SJCRH30 (cell line): ENCODE data around the gene PFKP. TPM values are rescaled to one million over a fixed set of nuclear protein-coding genes. Genes with fewer than 3 reads are reported as not detected.

Experiments used
- DNase-seq, 2 experiments: peaks; one replicate each; pipeline ENCODE4 v3.0.0-alpha.2; 2015 to 2020
- H3K27ac ChIP-seq: fragments of 250-450 bp; sonication (Bioruptor Pico); 2 replicates; pipeline ENCODE4 v1.5.1; 2020; ENCODE audit warnings: mild to moderate bottlenecking, moderate library complexity
- H3K27me3 ChIP-seq: fragments of 250-450 bp; sonication (Bioruptor Pico); 2 replicates; pipeline ENCODE4 v1.5.1; 2020; ENCODE audit warnings: mild to moderate bottlenecking, moderate library complexity
- H3K36me3 ChIP-seq: fragments of 250-450 bp; sonication (Bioruptor Pico); 2 replicates; pipeline ENCODE4 v1.5.1; 2020; ENCODE audit warnings: mild to moderate bottlenecking, moderate library complexity
- H3K4me1 ChIP-seq: fragments of 250-450 bp; sonication (Bioruptor Pico); 2 replicates; pipeline ENCODE4 v1.5.1; 2020; ENCODE audit warnings: mild to moderate bottlenecking, moderate library complexity
- H3K4me3 ChIP-seq: fragments of 250-450 bp; sonication (Bioruptor Pico); 2 replicates; pipeline ENCODE4 v1.5.1; 2020; ENCODE audit warnings: mild to moderate bottlenecking, moderate library complexity
- H3K9me3 ChIP-seq: fragments of 250-450 bp; sonication (Bioruptor Pico); replicated peaks from 2 replicates; pipeline ENCODE4 v1.5.1; 2020; ENCODE audit warnings: mild to moderate bottlenecking, moderate library complexity
- total RNA-seq: library from RNA; depleted of rRNA; stranded (reverse); fragments of >200 nt; shearing (Covaris generic); gene quantifications from 2 replicates; pipeline ENCODE4 v1.2.3, GENCODE V29; 2014

Gene PFKP
- total RNA-seq, 1 experiment from 2014 or later: 37.6 TPM

DNA sequence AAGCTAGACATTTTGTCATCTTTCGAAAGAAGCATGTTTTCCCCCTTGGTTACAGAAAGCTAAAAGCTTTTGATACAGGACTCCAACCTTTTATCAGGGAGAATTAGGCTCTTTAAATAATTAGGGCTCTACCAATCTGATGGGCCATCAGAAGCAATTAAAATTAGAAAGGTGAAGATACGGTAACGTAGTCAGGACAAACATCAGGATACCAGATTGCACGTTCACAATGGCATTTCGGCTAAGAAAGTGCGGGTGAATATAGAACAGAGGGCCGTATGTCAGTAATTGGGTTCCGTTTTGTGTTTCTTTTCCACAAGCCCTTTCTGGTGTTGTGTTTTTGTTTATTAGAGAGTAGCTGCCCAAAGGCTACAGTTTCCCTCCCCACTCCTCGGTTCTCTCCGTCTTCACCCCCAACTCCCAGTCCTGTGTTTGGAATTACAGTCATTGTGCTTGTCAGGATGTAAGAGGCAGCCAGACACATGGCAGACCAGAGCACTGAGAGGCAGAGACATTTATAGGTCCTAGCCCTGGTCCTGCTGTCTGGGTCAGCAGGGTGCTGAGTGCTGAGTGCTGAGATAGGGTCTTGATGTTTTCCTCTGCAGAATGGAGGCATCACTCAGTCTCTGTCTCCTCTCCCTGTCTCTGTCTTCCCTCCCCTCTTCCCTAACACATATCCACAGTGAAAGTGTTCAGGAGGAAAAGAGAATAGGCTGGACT is 5.5 kb downstream of the PFKP start:
- Histone ChIP-seq H3K27ac (no peak overlapping the region), H3K4me1 (no peaks in the 10 kb centered on the region)

DNA sequence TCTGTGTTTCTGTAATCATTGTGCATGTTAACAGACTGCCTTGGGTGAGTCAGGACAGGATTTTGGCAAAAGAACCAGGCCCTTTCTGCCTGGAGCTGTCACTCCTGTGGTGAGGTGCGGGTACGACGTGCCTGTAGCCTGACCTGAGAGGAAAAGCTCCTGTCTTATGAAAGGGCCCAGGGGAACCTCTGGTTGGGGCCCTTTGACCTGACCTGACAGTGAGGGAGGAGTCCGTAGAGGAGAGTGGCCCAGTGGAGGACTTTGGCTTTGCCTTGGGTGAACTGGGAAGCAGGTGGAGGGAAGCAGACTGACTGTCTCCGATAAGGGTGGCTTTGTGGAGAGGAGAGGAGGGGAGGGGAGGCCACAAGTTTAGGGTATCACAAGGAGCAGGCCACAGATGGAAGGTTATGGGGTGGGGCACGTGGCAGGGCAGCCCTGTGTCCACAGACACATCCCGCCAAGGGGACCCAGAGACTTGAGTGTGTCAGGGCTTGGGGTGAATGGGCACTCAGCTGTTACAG is 6.9 kb downstream of the PFKP start:
- Histone ChIP-seq H3K36me3 (no peaks in the 10 kb centered on the region), H3K9me3 (no peaks in the 10 kb centered on the region), H3K4me3 (no peak overlapping the region), H3K27me3 (no peaks in the 10 kb centered on the region), H3K4me1 (no peaks in the 10 kb centered on the region), H3K27ac (no peak overlapping the region)
- no peak for DNase-seq

More for the DNA sequence above, 5.5 kb downstream of the PFKP start:
- no peaks in the 10 kb centered on the region for H3K9me3 ChIP-seq
- no peak overlapping the region for H3K4me3 ChIP-seq
- no peak for DNase-seq
- H3K36me3 ChIP-seq: no peaks in the 10 kb centered on the region
- H3K27me3 ChIP-seq: no peaks in the 10 kb centered on the region

DNA sequence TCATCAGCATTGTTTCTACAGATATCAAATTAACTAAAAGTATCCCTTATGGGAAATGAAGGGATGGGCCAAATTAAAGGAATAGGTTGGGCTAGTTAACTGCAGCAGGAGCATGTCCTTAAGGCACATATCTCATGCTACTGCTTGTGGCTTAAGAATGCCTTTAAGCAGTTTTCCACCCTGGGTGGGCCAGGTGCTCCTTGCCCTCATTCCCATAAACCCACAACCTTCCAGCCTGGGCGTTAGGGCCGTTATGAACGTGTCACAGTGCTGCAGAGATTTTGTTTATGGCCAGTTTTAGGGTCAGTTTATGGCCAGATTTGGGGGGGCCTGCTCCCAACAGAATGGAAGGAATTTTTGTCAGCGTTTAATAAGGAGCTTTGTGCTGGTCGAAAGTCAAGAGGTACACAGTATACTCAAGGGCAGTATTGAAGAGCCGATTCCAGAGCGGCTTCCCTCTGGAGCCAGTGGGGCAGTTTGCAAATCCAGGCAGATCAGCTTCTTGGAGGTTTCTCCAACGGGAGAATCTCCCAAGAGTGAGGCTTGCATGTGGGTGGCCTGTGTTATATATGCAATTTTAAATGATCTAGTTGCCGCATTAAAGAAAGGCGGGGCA is 7.7 kb downstream of the PFKP start:
- no peaks in the 10 kb centered on the region for H3K4me1 ChIP-seq
- H3K4me3 ChIP-seq: no peak overlapping the region
- no peaks in the 10 kb centered on the region for H3K9me3 ChIP-seq
- no peaks in the 10 kb centered on the region for H3K27me3 ChIP-seq
- no peak overlapping the region for H3K27ac ChIP-seq
- DNase-seq: no peak
- H3K36me3 ChIP-seq: no peaks in the 10 kb centered on the region

DNA sequence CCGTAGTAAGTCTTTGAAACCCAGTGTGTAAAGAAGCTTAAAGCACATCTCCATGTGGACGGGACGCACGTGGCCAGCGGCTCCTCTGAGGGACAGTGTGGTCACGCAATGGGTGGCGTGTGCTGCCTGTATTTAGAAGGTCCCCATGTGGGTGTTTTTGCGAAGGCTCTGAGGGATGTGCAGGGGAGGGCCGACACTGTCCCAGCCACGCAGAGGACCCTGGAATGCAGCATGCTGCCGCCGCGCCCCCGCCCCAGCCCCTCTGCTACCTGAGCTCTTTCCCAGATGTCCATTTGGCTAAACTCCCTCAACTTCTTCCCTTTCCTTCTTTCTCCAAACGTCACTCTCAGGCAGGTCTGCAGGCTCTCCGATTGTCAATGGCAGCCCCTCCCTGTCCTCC is 8.8 kb downstream of the PFKP start:
- Histone ChIP-seq H3K27ac (no peak overlapping the region), H3K36me3 (no peaks in the 10 kb centered on the region), H3K9me3 (no peaks in the 10 kb centered on the region), H3K27me3 (no peaks in the 10 kb centered on the region), H3K4me3 (no peak overlapping the region), H3K4me1 (no peaks in the 10 kb centered on the region)
- no peak for DNase-seq

DNA sequence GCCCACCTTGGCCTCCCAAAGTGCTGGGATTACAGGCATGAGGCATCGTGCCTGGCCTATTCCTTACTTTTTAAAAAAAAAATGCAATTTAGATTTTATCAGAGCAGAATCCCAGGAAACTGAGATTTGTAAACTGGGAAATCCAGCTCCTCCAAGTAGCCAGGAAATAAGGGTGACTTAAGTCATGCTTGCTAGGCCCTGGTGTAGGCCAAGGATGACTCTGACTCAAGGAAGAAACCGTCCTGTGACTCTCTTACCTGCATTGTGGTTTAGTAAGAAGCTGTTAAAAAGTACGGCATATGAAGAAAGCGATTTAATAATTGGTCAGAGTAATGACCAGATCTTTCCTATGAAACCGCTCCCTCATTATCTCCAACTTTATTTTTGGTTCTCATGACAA is 10.2 kb downstream of the PFKP start:
- Histone ChIP-seq H3K9me3 (no peaks in the 10 kb centered on the region), H3K4me1 (no peaks in the 10 kb centered on the region), H3K27ac (no peak overlapping the region)

DNA sequence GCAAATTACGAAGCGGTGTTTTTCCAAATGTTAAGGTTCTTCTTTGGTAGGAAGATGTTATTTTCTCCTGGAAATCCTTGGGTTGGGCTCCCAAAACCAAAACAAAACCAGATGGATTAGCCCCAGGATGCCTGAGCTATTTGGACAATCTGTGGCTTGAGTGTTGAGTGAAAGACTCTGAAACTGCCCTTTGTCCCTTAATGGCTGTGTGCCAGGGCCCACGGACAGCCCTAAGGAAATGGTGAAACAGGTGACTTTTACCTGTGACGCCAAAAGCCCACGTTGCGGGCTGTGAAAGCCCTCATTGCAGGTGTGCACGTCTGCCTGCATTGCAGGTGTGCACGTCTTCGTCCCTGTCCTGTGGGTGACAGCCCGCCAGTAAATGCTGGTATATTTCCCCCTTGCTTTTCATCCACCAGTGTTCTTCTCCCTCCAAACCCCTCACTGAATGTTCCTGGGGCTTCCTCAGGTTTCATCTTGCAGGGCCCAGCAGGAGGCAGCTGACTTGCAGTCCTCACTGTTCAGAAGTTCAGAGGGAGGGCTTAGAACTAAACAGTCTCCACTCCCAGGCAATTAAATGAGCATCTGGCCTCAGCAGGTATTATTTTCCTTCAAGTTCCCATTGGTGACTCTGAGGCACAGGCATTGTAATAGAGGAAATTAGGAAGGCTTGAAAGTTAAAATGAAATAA is 10.7 kb downstream of the PFKP start:
- no peaks in the 10 kb centered on the region for H3K4me1 ChIP-seq
- no peak for DNase-seq
- H3K36me3 ChIP-seq: no peaks in the 10 kb centered on the region
- H3K27me3 ChIP-seq: no peaks in the 10 kb centered on the region
- no peak overlapping the region for H3K4me3 ChIP-seq
- no peaks in the 10 kb centered on the region for H3K9me3 ChIP-seq
- no peak overlapping the region for H3K27ac ChIP-seq

More for the DNA sequence above, 10.2 kb downstream of the PFKP start:
- no peak for DNase-seq
- no peaks in the 10 kb centered on the region for H3K27me3 ChIP-seq
- no peaks in the 10 kb centered on the region for H3K36me3 ChIP-seq
- no peak overlapping the region for H3K4me3 ChIP-seq

DNA sequence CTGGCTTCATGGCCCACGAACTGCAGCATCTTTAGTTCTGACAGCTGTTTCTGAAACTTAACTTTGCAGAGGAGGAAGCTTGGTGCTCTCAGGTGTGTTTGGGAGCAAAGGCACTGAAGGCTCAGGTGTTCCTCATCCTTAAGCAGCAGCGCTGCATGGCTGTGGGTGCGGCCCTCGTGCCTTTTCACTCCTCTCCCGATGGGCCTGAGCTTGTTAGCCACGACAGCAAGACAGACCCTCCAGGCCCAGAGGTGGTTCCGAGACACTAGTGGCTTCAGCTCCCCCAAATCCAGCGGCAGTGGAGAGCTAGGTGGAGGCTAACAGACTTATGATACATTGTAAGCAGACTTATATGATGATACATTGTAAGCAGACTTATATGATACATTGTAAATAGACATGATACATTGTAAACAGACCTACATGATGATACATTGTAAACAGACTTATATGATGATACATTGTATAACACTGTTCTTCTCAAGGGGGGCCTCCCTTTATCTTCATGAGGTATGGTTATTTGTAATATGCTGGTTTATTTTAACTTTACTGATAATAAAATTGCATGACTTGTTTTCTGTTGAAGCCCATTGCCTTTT is 14.1 kb downstream of the PFKP start:
- no peak for DNase-seq
- Histone ChIP-seq H3K4me1 (no peaks in the 10 kb centered on the region), H3K36me3 (no peaks in the 10 kb centered on the region)

DNA sequence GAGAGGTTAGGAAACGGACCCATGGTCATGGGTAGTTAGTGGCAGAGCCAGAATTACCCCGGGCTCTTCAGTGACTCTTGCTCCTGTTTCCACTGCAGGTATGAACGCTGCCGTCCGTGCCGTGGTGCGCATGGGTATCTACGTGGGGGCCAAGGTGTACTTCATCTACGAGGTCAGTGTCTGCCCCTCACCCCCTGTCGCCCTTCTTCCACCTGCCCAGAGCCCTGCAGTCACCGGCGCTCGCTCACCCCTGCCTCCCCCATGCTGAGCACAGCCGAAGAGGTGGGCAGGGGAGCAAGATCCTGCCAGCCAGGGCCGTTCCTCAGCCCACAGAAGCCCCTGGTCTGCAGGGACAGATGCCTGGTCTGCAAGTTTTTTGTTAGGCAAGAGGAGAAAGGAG is 14.9 kb downstream of the PFKP start:
- Histone ChIP-seq H3K27ac (no peak overlapping the region), H3K4me1 (no peaks in the 10 kb centered on the region), H3K27me3 (no peaks in the 10 kb centered on the region), H3K4me3 (no peak overlapping the region), H3K9me3 (no peaks in the 10 kb centered on the region), H3K36me3 (no peaks in the 10 kb centered on the region)
- no peak for DNase-seq

More for the DNA sequence above, 14.1 kb downstream of the PFKP start:
- no peaks in the 10 kb centered on the region for H3K27me3 ChIP-seq
- H3K27ac ChIP-seq: no peak overlapping the region
- no peak overlapping the region for H3K4me3 ChIP-seq
- H3K9me3 ChIP-seq: no peaks in the 10 kb centered on the region

DNA sequence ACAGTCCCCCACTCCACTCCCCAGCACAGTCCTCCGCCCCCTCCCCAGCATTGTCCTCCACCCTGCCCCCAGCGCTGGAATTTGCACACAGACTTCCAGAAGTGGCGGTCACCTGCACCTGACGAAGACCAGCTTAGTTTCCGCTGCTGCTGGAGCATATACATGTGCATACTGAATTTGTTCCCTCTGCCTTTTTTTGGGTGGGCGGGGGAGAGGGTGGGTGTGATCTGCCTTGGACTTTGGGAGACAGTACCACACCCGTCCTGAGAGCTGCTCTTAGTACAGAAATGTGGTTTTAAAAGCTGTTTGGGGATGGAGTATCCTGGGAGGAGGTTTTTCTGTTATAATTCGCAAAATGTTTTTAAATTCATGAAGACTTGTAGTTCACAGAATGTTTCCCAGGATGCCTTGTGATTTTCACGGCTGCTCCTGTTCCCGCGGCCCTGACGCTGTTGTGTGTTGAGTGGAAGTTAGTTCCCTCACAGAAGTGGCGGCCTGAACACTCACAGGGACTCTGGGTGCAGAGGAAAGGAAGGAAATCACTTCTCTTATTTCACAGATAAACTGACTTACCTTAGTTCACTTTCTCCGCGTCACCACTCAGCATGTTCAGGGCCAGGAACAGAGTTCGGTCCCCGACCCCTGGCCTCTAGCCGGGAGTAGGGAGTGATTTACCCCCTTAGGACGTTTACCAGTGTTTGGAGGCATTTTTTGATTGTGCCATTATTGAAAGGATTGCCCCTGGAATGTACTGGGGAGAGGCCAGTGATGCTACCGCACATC is 18.6 kb downstream of the PFKP start:
- H3K4me3 ChIP-seq: no peak overlapping the region
- H3K9me3 ChIP-seq: no peaks in the 10 kb centered on the region
- H3K4me1 ChIP-seq: no peaks in the 10 kb centered on the region
- no peaks in the 10 kb centered on the region for H3K27me3 ChIP-seq
- no peak for DNase-seq
- H3K27ac ChIP-seq: no peak overlapping the region
- no peaks in the 10 kb centered on the region for H3K36me3 ChIP-seq

DNA sequence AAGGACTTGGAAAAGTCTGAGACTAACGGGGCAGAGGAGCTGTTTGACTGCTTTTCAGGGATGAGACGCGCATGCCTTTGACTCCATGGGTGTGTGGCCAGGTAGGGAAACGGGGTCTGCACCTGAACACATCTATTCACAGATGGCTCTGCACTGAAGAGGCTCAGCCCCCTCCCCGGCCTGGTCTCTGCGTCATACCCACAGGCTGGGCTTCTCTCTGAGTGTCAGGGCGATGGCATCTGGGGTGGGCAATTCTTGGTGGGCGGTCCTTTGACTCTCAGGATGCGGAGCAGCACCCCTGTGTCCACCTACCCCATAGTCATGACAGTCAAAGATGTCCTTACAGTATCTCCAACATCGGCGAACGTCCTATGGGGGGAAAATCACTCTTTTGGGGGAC is 23.0 kb downstream of the PFKP start:
- DNase-seq: no peak
- no peaks in the 10 kb centered on the region for H3K4me1 ChIP-seq
- no peaks in the 10 kb centered on the region for H3K9me3 ChIP-seq
- H3K27me3 ChIP-seq: no peaks in the 10 kb centered on the region
- no peak overlapping the region for H3K27ac ChIP-seq
- H3K36me3 ChIP-seq: no peaks in the 10 kb centered on the region
- no peak overlapping the region for H3K4me3 ChIP-seq

DNA sequence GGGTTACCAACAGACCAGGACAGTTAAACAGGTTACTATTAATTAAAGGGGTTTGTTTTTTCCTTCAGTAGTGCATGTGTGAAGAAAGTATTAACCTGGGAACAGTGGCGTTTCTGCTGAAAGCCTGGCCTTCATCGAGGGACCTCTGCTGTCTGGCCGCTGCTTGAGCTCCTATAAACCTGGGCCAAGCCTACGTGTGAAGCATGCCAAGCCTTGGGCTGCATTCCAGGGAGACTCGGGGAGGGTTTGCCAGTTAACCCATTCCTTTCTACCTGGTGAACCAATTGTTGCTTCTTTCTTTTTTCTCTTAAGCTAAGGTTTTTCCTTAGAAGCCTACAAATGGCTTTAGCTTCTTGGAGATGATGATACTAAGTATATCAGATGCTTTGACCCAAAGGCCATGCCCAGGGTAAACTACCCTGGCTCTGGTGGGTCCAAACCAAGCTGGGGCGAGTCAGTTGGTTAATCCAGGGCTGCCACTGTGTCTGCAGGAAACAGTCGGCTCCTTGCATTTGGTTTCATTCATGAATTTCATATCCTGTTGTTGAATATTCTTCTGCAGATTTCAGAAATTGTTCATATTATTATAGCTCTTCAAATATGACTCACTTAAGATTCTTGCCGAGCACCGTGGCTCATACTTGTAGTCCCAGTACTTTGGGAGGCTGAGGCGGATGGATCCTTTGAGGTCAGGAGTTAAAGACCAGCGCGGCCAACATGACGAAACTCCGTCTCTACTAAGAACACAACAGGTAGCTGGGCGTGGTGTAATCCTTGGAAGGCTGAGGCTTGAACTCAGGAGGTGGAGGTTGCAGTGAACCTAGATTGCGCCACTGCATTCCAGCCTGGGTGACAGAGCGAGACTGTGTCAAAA is 23.8 kb downstream of the PFKP start:
- Histone ChIP-seq H3K27me3 (no peaks in the 10 kb centered on the region), H3K9me3 (no peaks in the 10 kb centered on the region), H3K4me3 (no peak overlapping the region), H3K4me1 (no peaks in the 10 kb centered on the region), H3K36me3 (no peaks in the 10 kb centered on the region), H3K27ac (no peak overlapping the region)
- no peak for DNase-seq

DNA sequence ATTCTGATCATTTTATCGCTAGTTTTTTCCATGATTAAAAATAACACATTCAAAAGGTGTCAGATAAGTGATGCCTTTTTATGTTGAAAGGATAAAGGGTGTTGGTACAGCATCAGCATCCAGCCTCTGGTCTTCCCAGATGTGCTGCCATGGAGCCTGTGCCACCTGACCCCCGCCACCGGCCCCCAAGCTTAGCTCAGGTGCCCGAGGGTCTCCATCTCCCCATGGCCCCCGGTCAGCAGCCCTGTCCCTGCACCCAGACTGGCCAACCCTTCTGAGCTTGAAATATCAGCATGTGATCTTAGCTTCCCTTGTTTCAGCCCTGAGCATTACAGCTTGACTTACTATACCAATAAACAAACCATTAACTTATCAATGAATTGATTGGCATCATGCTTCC is 24.6 kb downstream of the PFKP start:
- DNase-seq: no peak
- Histone ChIP-seq H3K27me3 (no peaks in the 10 kb centered on the region), H3K36me3 (no peaks in the 10 kb centered on the region), H3K4me1 (no peaks in the 10 kb centered on the region), H3K4me3 (no peak overlapping the region), H3K27ac (no peak overlapping the region), H3K9me3 (no peaks in the 10 kb centered on the region)

DNA sequence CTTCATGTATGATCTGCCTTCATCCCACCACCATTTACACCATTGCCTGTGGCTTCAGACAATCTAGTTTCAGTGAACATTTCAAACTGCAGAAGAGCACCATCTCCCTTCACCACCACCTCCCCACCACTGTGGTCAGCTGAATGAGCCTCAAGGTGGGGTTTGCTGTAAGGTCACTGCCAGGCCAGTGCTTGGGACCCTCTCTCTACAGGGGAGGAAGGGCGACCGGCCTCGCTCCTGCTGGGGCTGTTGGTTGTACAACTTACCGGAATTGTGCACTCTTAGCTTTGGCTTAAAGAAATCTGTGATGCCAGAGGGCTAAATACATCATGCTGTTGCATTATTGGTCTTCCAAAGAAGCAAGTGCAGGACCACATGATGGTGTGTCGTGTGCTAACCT is 26.6 kb downstream of the PFKP start:
- H3K4me3 ChIP-seq: no peak overlapping the region
- no peaks in the 10 kb centered on the region for H3K36me3 ChIP-seq
- DNase-seq: no peak
- H3K27ac ChIP-seq: no peak overlapping the region
- H3K9me3 ChIP-seq: no peaks in the 10 kb centered on the region
- no peaks in the 10 kb centered on the region for H3K27me3 ChIP-seq
- H3K4me1 ChIP-seq: no peaks in the 10 kb centered on the region

DNA sequence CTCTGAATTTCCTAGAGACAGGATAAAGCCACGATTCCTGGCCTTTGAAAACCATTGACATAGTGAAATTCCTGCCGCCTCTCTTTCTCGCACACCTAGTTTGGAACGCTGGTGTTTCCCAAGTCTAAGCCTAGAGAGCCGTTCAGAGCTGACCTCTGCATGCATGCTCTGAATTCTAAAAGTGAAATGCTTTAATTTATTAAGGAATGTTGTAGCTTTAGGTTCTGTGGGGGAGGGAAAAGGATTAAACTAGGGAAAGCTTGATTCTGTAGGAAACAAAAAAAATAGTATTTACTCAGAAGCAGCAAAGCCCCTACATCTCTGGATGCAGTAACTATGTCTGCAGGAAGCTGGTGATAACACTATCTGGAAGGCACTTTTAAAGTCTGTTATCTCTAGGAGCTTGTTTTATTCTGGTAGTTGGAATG is 27.3 kb downstream of the PFKP start:
- H3K9me3 ChIP-seq: no peaks in the 10 kb centered on the region
- no peak overlapping the region for H3K4me3 ChIP-seq
- H3K36me3 ChIP-seq: no peaks in the 10 kb centered on the region
- H3K27me3 ChIP-seq: no peaks in the 10 kb centered on the region
- DNase-seq: no peak
- H3K4me1 ChIP-seq: no peaks in the 10 kb centered on the region
- H3K27ac ChIP-seq: no peak overlapping the region
